Measurements from ENCODE around the gene SLC2A9.
A peak's percentile ranks its signal among the peaks of the same experiment; 100 is the strongest.

The SLC2A9 gene

DNA sequence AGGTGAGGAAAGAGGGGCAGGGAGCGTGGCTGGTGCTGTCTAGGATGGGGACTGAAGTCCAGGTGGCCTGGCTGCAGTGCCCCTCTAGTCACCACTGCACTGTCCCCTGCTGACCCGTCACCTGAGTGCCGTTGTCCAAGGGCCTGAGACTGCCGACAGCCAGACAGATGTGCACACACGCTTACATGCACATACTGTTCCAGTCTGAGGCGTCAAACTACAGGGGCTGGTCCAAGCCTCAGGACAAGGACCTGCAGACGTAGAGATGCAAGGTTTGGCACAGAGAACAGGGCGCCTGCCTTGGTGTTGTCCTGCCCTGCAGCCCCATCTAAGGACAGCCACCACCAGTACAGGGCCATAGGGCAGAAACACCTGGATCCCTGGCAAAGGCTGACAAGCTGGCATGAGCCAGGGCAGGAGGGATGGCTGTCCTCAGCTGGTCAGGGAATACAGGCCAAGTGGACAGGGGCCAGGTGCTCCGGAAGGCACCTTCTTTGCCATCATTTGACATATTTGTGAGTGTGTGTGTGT lies 1.7 kb downstream of the SLC2A9 start:
- DNase-seq (ENCODE audit: low read depth in 2 of 2) = no peak

DNA sequence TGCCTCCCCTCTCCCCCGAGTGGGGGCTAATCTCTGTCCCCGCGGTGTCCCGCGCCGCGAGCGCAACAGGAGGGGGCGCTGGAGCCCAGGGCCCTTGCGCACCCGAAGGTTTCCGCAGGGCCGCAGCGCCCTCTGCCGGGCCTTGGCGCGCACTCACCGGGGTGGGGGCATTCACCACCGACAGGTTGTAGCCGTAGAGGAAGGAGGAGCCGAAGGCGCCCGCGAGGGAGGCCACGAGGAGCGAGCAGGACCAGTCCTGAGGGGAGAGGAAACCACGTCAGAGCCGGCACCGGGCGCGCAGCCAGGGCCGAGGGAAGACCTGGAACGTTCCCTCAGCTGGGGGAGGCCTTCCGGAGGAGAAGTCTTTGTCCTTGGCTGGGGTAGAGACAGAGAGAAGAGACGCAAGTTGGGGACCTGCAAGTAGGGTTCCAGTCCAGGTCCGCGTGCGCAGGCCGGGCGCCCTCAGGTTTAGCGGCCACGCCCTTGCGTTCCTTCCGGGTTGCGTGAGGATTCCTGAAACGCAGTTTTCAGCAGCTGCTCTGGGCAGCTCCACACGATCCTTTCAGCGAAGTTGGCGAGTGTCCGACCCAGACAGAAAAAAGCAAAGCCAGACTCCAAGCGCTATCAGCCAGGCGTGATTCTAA lies 2.4 kb downstream of the SLC2A9 start:
- DNase-seq (ENCODE audit: low read depth in 2 of 2) = peak; percentile 79 to 88

DNA sequence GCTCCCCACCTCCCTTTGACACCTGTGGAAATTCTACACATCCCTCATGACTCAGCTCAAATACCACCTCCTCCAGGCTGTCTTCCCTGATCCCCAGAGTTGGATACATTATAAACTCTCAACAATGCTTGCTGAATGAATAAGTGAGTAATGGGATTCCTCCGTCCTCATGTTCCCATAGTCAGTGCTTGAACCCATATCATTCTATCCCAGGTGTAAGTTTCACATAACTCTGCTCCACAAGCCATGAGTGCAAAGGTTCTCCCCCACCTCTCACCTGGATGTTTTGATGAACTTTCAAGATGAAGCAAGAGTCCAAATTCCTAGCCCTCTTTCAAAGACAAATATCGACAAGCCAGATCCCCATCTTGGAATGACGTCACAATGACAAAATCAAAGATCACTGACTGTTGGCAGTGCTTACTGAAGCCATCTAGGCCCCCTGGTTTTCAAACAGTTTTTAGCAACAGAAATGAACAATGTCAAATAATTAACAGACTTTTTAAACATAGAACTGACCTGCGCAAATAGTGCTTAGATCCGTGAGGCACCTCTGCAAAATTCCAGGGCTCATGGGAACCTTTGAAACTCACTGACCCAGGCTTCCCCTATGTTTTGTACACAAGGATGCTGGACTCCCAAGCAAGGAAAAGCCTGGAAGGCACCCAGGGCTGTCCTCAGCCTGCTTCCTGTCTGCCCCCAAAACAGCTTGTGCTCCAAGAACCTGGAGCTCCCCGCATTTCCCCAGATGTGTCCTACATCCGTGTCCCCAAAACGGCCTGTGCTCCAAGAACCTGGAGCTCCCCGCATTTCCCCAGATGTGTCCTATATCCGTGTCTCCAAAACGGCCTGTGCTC lies 4.0 kb downstream of the SLC2A9 start:
- DNase-seq (ENCODE audit: low read depth in 2 of 2) = no peak

DNA sequence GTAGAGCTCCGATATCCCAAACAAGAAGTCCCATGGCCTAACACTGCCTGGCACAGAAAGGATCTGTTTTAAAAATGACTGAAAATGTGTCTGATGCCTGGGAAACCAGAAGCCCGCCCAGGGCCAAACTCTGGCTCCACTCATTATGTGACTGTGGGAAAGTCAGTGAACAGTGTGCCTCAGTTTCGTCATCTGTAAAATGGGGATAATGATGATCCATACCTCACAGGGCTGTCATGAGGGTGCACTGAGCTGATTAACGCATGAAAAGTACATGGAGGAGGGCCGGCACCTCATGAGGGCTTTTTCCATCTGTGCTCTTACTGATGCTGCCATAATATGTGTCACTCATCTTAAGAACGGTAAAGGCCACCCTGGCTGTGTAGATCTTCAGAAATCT lies 5.1 kb downstream of the SLC2A9 start:
- DNase-seq (ENCODE audit: low read depth in 2 of 2) = no peak

DNA sequence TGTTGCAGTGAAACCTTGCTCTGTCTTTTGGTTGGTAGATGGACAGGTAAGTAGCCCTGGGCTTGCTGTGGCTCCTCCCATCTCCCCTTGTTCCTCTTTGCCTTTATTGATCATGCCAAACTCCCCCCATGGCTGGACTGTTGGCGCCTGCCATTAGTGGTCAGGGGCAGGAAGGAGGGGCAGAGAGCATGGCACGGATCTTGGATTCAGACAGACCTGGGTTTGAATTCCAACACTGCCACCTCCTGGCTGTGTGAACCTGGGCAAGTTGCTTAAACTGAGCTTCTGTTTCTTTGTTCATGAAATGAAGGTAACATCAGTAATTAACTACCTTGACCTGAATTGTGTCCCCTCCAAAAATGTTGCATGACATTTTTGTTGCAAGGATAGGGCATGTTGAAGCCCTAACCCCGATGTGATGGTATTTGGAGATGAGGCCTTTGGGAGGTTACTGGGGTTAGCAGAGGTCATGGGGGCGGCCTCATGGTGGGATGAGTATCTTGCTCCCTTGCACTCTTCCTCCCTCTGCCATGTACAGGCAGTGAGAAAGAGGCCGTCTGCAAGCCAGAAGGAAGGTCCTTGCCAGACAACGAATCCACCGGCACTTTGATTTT lies 6.0 kb downstream of the SLC2A9 start:
- DNase-seq (ENCODE audit: low read depth in 2 of 2) = peak in 1 of 2 experiments; percentile 11

DNA sequence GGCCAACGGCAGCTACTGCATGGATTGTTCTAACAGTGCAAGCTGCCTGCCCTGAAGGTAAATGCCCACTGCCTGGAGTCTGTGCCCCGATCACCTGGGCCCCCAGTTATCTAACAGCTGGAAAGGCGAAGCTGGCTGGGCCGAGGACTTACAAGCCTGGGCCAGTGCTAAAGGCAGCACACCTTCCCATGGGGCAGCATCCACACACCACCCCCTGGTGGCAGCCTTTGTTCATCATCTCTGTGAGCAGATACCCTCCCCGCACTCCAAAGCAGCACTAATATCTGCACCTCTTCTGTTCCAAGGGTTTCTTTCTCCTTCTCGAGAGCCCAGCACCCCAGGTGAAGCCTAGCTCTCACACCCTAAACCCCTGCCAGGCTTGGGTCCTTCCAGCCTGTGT lies 7.6 kb downstream of the SLC2A9 start:
- DNase-seq (ENCODE audit: low read depth in 2 of 2) = peak in 1 of 2 experiments; percentile 11

DNA sequence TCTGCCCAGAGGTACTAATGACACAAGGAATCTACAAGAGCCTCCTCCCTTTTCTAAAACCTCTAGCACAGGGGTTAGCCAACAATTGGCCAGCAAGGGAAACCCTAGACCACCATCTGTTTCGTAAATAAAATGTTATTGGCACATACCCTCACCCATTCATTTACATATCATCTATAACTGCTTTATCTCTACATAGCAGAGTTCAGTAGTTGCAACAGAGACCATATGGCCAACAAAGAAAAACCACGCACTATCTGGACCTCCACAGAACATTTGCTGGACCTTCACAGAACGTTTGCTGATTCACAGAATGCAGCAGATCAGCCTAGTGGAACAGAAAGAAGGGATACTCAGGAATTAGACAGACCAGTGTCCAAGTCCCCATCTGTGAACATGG lies 9.4 kb downstream of the SLC2A9 start:
- DNase-seq (ENCODE audit: low read depth in 2 of 2) = no peak

DNA sequence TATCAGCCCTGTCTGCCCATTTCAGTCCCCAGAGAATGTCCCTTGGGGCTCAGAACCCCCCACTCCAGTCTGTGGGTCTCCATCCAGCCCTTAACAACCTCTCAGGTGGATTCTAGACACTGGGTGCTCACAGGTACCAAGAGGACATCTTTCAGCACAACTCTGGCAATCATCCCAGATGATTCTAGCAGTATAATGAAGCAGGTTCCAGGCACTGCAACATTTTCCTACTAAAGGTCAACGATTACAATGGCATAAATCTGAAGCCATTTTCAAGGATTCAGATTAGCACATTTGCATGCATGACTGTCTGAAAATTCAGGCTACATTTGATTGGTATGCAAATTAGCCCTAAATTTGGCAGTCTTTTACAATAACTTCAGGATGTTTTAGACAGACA lies 10.0 kb downstream of the SLC2A9 start:
- no peak for DNase-seq (ENCODE audit: low read depth in 2 of 2)

DNA sequence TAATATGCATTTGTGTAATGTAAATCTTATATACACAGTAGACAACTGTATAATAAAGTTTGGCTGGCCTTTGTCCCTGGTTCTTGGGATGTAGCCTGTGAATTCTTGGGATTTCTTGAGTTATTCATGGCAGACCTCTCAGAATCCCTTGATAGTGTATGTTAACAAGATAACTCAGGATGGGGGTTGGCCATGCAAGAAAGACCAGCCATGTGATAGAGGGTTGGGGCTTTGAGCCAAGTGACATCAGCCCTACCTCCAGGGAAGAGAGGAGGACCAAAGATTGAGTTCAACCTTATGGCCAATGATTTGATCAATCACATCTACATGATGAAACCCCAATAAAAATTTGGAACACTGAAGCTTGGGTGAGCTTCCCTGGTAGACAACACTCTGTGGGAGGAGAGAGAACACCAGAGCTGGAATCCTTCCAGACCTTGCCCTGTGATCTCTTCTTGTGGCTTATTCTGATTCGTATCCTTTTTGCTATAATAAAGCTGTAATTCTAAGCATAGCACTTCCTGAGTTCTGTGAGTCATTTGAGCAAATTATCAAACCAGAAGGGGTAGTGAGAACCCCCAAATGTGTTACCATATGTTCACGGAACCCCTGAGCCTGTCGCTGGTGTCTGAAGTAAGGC lies 11.3 kb downstream of the SLC2A9 start:
- no peak for DNase-seq (ENCODE audit: low read depth in 2 of 2)

DNA sequence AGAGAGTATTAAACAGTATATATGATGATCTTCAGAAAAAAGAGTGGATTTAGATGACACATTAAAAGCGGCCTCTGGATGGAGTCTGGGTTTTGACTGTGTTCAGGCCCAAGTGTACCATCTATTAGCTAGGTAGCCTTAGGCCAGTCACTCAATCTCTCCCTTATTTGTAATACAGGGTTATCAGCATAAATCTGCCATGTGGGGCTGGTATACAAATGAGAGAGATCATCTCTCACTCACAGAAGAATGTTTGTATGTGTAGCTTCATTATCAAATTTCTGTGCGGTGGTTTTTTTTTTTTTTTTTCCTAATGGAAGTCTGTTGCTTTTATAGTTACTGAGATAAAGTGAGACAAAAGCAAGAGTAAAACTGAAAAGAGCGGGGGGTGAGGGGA lies 12.7 kb downstream of the SLC2A9 start:
- DNase-seq (ENCODE audit: low read depth in 2 of 2) = no peak

DNA sequence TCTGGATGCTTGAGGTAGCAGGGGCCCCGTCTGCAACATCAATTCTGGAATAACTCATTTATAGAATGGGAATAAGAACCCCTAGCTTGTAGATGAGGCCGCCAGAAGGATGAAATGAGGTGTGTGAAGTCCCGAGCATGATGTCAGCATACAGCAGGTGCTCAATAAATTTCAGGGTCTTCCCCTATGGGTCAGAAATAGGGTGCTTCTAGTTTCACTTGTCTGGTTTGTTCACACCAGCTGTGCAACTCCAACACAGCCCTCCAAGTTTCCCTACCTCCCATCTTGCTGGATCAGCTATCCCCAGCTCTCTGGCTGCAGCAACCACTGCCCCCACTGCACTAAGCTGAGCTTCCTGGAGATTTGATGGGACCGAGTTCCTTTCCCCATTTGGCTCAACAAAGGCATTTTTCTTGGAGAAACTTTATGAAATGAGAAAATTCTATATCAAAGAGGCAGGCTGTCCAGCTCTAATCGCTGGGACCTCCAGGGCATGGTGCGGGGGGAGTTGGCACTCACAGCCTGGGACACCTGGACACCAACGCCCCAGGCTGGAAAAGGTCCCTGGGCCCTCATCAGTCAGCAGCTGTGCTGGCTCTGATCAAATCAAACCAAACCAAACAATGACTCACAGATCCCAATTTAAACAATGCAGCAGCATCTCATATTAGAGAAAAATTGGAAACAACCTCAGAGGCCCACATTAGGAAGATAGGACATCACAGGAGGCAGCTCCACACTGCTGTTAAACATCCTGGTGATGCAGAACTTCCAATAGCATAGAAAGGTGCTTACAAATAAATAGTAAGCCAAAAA lies 13.3 kb downstream of the SLC2A9 start:
- DNase-seq (ENCODE audit: low read depth in 2 of 2) = no peak

DNA sequence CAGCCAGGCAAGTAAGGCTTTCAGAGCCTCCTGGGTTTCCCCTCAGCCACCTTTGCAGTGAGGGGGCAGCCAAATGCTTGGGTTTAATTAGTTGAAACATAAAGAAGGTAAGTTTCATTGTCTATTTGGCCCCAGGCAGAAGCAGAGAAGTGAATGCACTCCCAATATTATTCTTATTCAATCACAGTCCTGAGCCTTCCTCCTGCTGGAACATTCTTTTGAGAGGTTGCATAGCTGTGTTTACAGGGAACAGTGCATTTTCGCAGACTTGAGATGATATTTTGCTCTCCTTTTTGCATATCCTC lies 13.9 kb downstream of the SLC2A9 start:
- DNase-seq (ENCODE audit: low read depth in 2 of 2) = no peak

DNA sequence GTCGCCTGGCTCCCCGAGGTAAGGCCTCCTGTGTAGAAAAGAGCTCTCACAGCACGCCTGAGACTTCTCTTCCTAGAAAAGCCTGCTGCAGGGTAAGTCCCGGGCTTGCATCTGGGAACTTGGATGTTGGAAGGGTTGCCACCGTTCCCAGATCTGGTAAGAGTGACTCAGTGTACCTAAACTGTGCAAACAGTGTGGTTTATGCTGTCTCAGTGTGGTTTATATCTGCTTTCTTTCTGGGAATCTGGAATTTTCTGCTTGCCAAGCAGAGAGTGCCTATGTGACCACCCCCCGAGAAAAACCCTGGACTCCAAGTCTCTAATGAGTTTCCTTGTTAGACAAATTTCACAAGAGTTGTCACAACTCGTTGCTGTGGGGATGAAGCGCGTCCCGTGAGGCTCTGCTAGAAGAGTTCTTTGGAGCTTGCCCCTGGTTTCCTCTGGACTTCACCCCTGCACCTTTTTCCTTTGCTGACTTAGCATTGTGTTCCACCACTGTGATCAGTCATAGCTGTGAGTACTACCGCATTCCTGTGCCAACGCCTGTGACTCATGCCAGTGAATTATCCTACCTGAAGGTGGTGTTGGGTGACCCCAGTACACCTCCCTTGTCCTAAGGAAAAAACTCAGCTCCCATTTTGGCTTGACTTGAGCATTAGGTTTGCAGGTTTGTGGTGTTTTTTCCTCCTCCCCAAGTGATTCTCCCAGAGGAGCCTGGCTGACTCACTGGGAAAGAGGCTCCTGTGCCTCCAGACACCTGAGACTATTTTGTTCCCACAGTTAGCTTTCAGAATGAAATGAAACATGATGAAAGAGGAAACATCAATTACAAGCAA lies 14.5 kb downstream of the SLC2A9 start:
- DNase-seq (ENCODE audit: low read depth in 2 of 2) = no peak

DNA sequence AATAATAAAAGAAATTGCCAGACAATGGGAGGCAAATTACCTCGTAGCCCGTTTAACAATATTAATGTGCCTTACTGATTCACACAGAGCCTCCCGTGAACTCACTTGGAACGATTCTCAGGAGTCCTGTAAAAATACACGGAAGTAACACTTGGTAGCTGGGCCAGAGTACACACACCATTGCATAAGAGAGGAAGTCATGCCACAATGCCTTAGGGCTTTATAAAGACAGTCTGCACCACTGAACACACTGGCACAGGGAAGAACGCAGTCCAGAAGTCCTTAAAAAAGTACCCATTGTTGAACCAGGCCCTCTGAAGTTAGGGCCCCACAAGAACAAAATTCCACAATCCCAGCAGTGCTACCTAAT lies 15.1 kb downstream of the SLC2A9 start:
- DNase-seq (ENCODE audit: low read depth in 2 of 2) = no peak

DNA sequence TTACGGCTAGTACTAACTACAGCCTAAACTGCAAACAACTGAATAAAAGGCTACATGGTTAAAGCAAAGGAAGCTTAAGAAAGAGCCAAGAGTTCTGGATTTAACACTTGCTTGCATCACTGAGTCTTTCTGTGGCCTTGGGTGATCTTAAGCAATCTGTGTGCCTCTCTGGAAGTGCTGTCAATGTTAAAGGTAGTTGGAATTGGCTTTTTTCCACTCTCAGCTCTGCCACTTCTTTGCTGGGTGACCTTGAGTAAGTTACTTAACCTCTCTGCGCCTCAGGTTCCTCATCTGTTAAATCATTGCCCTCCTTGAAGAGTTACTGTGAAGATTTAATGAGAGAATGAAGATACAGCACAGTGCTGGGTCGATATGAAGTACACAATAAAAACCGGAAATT lies 15.7 kb downstream of the SLC2A9 start:
- no peak for DNase-seq (ENCODE audit: low read depth in 2 of 2)

DNA sequence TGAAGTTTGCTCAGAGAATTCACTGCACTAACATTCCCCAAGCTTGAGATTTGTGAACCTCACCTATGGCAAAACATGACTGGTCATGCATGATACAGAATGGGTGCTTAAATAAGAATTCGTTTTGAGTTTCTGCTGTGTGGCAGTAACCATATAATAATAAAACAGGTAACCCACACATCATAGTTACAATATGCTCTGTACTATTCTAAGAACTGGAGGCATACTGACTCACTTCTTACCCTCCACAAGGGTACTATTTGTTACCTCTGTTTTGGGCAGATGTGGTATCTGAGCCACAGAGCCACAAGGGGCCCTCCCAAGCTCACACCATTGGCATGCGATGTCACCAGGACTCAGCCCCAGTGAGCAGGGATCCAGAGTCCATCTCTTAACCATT lies 17.6 kb downstream of the SLC2A9 start:
- no peak for DNase-seq (ENCODE audit: low read depth in 2 of 2)

DNA sequence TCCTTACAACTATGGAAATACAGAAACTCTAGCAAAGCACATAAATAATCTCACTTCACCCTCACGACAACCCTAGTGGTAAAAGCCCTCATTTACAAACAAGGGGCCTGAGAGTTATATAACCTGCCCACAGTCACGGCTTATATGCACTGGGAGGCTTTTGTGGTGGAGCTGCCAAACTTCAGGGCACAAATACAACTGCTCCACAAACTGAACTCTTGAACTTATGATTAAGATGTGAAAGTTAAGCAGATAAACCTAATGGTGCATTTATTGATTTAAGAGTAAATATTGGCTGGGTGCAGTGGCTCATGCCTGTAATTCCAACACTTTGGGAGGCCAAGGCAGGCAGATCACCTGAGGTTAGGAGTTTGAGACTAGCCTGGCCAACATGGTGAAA lies 19.0 kb downstream of the SLC2A9 start:
- no peak for DNase-seq (ENCODE audit: low read depth in 2 of 2)

DNA sequence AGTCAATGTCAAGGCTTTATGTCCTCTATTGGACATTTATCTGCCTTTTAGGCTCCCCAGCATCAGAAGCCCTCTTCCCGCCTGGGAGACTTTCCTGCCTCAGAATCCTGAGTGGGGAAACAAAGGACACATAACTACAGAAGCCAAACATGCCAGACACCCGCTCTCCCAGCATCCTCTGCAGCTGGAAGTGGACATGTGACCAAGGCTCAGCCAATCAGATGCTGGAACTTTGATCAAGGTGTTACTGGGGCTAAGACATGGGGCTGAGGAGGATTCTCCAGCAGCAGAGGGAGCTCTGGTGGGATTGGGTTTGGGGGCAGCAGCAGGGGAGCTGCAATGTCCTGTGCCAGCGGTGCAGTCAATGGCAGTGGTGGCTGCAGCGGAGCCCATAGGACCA lies 19.5 kb downstream of the SLC2A9 start:
- no peak for DNase-seq (ENCODE audit: low read depth in 2 of 2)

DNA sequence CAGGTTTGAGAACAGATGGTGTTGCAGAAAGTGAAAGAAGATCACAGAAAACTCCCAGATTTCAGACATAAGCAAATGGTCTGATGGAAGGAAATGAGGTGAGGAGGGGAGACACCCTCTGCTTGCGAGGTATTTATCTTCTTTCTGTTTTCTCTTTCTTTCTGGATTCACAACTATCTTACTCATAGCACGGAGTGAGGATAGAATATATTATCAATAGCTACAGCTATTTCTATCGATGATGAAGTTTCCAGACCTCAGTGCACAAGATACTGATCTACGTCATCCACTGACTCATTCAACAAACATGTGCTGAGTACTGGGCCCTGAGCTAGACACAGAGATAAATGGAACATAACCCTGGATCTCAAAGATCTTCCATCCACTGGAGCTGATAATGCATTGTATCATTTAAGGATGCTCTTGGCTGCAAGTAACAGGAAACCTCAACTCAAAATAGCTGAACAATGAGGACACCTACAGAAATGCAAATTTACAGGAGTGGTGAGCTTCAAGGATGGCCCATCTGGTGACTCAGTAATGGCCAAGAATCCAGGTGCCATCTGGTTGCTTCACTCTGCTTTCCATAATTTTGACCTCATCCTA lies 21.2 kb downstream of the SLC2A9 start:
- no peak for DNase-seq (ENCODE audit: low read depth in 2 of 2)

DNA sequence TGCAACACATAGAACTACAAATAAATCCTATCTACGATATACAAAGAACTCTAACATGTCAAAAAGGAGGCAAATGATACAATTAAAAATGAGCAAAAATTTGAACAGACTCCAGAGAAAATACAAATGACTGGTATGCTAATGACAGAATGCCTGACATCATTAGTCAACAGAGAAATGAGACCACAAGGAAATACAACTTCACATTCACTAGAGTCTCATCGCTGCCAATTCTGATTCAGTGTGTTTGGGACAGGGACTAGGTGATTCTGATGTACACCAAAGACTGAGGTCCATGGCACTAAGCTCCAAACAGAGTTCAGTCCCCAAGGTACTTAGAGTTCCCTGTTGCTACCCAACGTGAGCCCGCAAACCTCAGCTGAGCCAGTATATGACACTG lies 23.4 kb downstream of the SLC2A9 start:
- no peak for DNase-seq (ENCODE audit: low read depth in 2 of 2)

All from stimulated activated CD4-positive, alpha-beta T cell treated with anti-CD3 and anti-CD28 coated beads, Interleukin-12 subunit alpha, Interleukin-12 subunit beta, amount 100 ng/mL, for 24 hours (primary cell).